IPS-15b (cell line): Measurements from ENCODE around the gene TUSC2.
A peak's percentile ranks its signal among the peaks of the same experiment; 100 is the strongest.

ENCODE experiments used
- H3K27me3 ChIP-seq: one replicate; pipeline ENCODE4 v1.6.1; 2013; ENCODE audit warnings: low read length; ENCODE audit not compliant: control insufficient read depth, insufficient read depth
- H3K36me3 ChIP-seq: one replicate; pipeline ENCODE4 v1.6.1; 2013; ENCODE audit warnings: low read length; ENCODE audit not compliant: control insufficient read depth, insufficient read depth
- H3K4me1 ChIP-seq: one replicate; pipeline ENCODE4 v1.6.1; 2013; ENCODE audit warnings: mild to moderate bottlenecking, low read length; ENCODE audit not compliant: control insufficient read depth, insufficient read depth
- H3K4me3 ChIP-seq: one replicate; pipeline ENCODE4 v1.5.1; 2013; ENCODE audit warnings: low read depth, low read length
- H3K9ac ChIP-seq: one replicate; pipeline ENCODE4 v1.6.1; 2013; ENCODE audit warnings: low read depth, mild to moderate bottlenecking, low read length
- H3K9me3 ChIP-seq: one replicate; pipeline ENCODE4 v1.6.1; 2013; ENCODE audit warnings: mild to moderate bottlenecking, low read length; ENCODE audit not compliant: control insufficient read depth, insufficient read depth

TUSC2 gene

DNA sequence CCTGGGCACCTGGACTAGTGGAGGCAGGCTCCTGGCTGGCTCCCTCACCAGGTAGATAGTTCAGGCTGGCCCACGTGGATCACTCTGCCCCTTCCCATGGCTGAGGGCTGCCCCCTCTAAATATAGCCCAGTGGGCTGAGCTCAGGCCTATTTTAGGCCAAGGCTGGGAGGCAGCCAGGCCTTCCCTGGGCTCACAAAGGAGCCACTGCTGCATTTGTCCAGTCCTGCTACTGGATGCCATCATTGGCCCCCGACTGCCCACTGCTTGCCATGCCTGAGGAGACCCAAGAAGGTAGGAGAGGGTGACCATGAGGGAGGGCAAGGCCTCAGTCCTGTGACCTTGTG, 49.2 kb downstream of the TUSC2 start, which contains the start of gene LSMEM2:
LSMEM2 (plus strand) TSS at position 208 of the 345 bp plus-strand sequence; CDS start at position 235, 27 bp downstream.
- Histone ChIP-seq H3K9me3 (no peaks in the 10 kb centered on the region), H3K9ac (no peak within 1 kb of the TSS), H3K27me3 (peaks cover 37% of the 10 kb centered on the region), H3K4me3 (no peak within 1 kb of the TSS), H3K4me1 (peaks cover 3% of the 10 kb centered on the region), H3K36me3 (no peaks in the 10 kb centered on the region)

DNA sequence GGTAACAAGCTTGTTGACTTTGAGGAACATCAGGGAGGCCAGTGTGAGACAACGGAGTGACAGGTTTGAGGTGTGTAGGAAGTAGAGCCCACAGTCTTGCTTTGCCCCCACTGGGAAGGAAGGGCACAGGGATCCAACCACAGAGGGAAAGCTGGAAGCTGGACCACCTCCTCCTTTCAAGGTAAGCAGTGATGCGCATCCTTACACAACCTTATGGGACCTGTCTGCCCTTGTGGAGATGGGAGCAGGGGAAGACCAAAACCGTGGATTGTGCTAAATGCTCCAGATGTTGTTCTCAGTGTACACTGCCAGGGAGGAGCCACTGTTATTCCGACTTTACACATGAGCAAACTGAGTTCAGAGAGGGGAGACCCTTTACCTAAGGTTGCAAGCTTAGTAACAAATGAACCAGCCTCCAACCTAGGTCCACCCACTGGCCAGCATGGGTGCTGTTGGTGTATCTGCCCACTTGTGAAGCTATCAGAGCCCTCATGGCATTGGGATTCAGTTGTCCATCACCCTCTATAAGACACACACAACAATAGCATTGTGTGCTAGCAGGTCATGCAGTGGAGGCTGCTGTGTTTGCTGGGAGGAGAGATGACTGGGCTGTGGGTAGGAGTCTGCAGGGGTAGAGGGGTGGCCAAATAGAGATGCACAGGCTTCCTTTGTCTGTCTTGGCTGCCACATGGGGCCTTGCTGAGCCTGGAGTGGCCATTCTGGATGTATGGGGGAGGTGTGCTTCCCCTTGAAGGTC, 49.7 kb downstream of the TUSC2 start:
- peaks cover 43% of the 10 kb centered on the region for H3K27me3 ChIP-seq
- no peaks in the 10 kb centered on the region for H3K9me3 ChIP-seq
- H3K4me3 ChIP-seq: no peak overlapping the region
- no peak overlapping the region for H3K9ac ChIP-seq
- peaks cover 3% of the 10 kb centered on the region for H3K4me1 ChIP-seq
- H3K36me3 ChIP-seq: no peaks in the 10 kb centered on the region

DNA sequence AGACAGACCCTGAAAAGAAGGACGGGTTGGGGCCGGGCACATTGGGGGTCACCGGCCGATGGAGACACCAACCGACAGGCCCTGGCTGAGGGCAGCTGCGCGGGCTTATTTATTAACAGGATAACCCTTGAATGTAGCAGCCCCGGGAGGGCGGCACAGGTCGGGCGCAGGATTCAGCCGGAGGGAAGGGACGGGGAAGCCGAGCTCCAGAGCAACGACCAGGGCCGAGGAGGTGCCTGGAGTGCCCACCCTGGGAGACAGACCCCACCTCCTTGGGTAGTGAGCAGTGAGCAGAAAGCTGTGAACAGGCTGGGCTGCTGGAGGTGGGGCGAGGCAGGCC, 51.3 kb downstream of the TUSC2 start:
- peak overlapping the region; percentile 55 for H3K4me3 ChIP-seq
- H3K9ac ChIP-seq: peak overlapping the region; percentile 37
- peaks cover 46% of the 10 kb centered on the region for H3K27me3 ChIP-seq
- no peaks in the 10 kb centered on the region for H3K36me3 ChIP-seq
- H3K9me3 ChIP-seq: no peaks in the 10 kb centered on the region
- H3K4me1 ChIP-seq: peaks cover 3% of the 10 kb centered on the region

DNA sequence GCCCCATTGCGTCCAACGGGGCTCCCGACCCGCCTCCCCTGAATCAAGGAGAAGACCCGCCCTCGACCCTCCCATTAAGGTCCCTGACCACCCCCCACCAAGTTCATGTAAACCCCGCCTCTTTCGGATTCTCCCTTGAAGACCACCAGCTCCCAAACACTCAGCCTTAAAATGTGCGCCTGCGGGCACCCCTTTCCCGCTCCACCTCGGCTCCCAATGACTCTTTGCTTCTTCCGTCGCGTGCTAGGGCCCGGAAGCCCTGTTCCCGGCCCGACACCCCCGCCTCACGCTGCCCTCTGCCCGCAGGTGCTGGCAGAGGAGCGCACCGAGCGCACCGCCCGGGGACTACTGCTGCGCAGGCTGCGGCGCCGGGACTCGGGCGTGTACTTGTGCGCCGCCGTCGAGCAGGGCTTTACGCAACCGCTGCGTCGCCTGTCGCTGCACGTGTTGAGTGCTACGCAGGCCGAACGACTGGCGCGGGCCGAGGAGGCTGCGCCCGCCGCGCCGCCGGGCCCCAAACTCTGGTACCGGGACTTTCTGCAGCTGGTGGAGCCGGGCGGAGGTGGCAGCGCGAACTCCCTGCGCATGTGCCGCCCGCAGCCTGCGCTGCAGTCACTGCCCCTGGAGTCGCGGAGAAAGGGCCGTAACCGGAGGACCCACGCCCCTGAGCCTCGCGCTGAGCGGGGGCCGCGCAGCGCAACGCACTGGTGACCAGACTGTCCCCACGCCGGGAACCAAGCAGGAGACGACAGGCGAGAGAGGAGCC, 51.8 kb downstream of the TUSC2 start:
- peaks cover 3% of the 10 kb centered on the region for H3K4me1 ChIP-seq
- peaks cover 46% of the 10 kb centered on the region for H3K27me3 ChIP-seq
- H3K4me3 ChIP-seq: peak overlapping the region; percentile 55
- H3K9ac ChIP-seq: peak overlapping the region; percentile 37
- H3K36me3 ChIP-seq: no peaks in the 10 kb centered on the region
- H3K9me3 ChIP-seq: no peaks in the 10 kb centered on the region

DNA sequence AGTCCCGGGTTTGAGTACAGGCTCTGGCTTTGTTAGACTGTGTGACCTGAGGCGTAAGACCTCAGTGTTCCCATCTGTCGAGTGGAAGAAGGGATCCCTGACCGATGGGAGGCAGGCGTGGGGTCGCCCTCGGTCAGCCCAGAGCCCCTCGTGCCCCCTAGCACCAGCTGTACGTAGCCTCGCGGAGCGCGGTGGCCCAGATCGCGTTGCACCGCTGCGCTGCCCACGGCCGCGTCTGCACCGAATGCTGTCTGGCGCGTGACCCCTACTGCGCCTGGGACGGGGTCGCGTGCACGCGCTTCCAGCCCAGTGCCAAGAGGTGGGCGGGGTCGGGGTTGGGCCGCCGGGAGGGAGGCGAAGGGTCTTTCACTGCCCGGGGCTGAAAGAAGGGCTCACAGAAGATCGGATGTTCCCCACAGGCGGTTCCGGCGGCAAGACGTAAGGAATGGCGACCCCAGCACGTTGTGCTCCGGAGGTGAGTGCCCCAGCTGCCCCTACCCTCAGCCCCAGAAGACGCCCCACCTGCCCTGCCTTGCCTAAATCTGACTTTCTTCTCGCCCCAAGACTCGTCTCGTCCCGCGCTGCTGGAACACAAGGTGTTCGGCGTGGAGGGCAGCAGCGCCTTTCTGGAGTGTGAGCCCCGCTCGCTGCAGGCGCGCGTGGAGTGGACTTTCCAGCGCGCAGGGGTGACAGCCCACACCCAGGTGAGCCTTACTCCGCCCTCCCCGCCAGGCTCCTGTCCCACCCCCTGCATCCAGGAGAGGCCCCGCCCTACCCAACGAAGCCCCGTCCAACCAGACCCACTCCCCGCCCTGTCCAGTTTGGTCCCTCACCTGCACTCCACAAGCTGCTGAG, 52.7 kb downstream of the TUSC2 start:
- Histone ChIP-seq H3K9me3 (no peaks in the 10 kb centered on the region), H3K4me1 (peaks cover 3% of the 10 kb centered on the region), H3K9ac (no peak overlapping the region), H3K27me3 (peaks cover 46% of the 10 kb centered on the region), H3K36me3 (peaks cover 4% of the 10 kb centered on the region), H3K4me3 (peak overlapping the region; percentile 55)
